Esophagus squamous epithelium (tissue), 4 donors: ENCODE measurements around the gene CACNA1I.

Experiments
- CTCF ChIP-seq, 6 experiments: fragments of 450-650 bp in 4 of 6; fragments of 200-600 bp in 2 of 6; sonication (generic) in 2 of 6; IDR thresholded peaks; one replicate each; pipeline ENCODE4 v1.5.1; 2016 to 2019; ENCODE audit warnings: antibody characterized with exemption in 6 of 6, mild to moderate bottlenecking in 4 of 6, moderate library complexity in 4 of 6
- POLR2A ChIP-seq, 4 donors: fragments of 450-650 bp; IDR thresholded peaks; one replicate each; pipeline ENCODE4 v1.6.1; 2017; ENCODE audit warnings: antibody characterized with exemption in 4 of 4, mild to moderate bottlenecking in 4 of 4, moderate library complexity in 3 of 4

- TF ChIP-seq CTCF (IDR thresholded peaks at IDR 0.05) (no peak), POLR2A (IDR thresholded peaks at IDR 0.05) (no peak)
These were observed 94.1 kb downstream of the CACNA1I start for GRCh38 chr22:39664485-39665200.
